Measurements from ENCODE around the gene CLDN7.

CLDN7 gene

GRCh38 chr17:7293816-7294613 is 31.7 kb upstream of the CLDN7 start:
- peak overlapping the region; percentile 81 for H3K27ac ChIP-seq
- ChIA-PET CTCF (no interaction called here), POLR2A (ENCODE audit: low non-redundant PET) (interaction anchor here (1.1 kb wide), 1 partner anchor 13 kb away, joined by 4 read pairs; the partner anchor contains the start of gene SLC2A4)
- peak; percentile 42 for DNase-seq (ENCODE audit: low spot score)
- TF ChIP-seq CTCF (conservative IDR thresholded peaks at IDR 0.05; ENCODE audit: low read depth), result no peak

- peak overlapping the region; percentile 81 for H3K27ac ChIP-seq
- POLR2A ChIA-PET (ENCODE audit: low non-redundant PET), result interaction anchor here (0.6 to 1.1 kb wide), 2 partner anchors 12 to 57 kb away, joined by 3 to 4 read pairs; partner anchors contain the start of gene SLC2A4
- CTCF ChIA-PET, result no interaction called here
- peak; percentile 75 for DNase-seq (ENCODE audit: low spot score)
- TF ChIP-seq CTCF (conservative IDR thresholded peaks at IDR 0.05; ENCODE audit: low read depth), result no peak
Observed at GRCh38 chr17:7293159-7293558, 30.9 kb upstream of the CLDN7 start.

- POLR2A ChIA-PET (ENCODE audit: low non-redundant PET), result interaction anchor here (1.1 kb wide), 1 partner anchor 11 kb away, joined by 4 read pairs; the partner anchor contains the start of gene SLC2A4
- H3K27ac ChIP-seq, result peak overlapping the region; percentile 81
- no peak for TF ChIP-seq CTCF (conservative IDR thresholded peaks at IDR 0.05; ENCODE audit: low read depth)
- DNase-seq (ENCODE audit: low spot score), result no peak
- CTCF ChIA-PET, result no interaction called here
Observed at GRCh38 chr17:7292729-7293128, 30.5 kb upstream of the CLDN7 start.

- CTCF ChIA-PET, result interaction anchor here (0.6 kb wide), 1 partner anchor 14 kb away, joined by 4 read pairs; no protein-coding TSS in a partner anchor
- peak overlapping the region; percentile 81 for H3K27ac ChIP-seq
- no peak for TF ChIP-seq CTCF (conservative IDR thresholded peaks at IDR 0.05; ENCODE audit: low read depth)
- POLR2A ChIA-PET (ENCODE audit: low non-redundant PET), result no interaction called here
- no peak for DNase-seq (ENCODE audit: low spot score)
Observed at GRCh38 chr17:7292194-7292593, 29.9 kb upstream of the CLDN7 start.

- no peak for DNase-seq (ENCODE audit: low spot score)
- no peak for TF ChIP-seq CTCF (conservative IDR thresholded peaks at IDR 0.05; ENCODE audit: low read depth)
- POLR2A ChIA-PET (ENCODE audit: low non-redundant PET), result no interaction called here
- CTCF ChIA-PET, result interaction anchor here (0.6 to 1.2 kb wide), 2 partner anchors 10 to 55 kb away, joined by 3 to 6 read pairs; no protein-coding TSS in a partner anchor
- no peak overlapping the region for H3K27ac ChIP-seq
Observed at GRCh38 chr17:7290685-7291084, 28.4 kb upstream of the CLDN7 start.

- no peak for DNase-seq (ENCODE audit: low spot score)
- ChIA-PET CTCF (interaction anchor here (0.6 to 1.2 kb wide), 3 partner anchors 10 to 245 kb away, joined by 3 to 6 read pairs (median 3); no protein-coding TSS in a partner anchor), POLR2A (ENCODE audit: low non-redundant PET) (no interaction called here)
- H3K27ac ChIP-seq, result no peak overlapping the region
- TF ChIP-seq CTCF (conservative IDR thresholded peaks at IDR 0.05; ENCODE audit: low read depth), result no peak
Observed at GRCh38 chr17:7290166-7290565, 27.9 kb upstream of the CLDN7 start.
